Neural cell (in vitro differentiated cells): ENCODE measurements around the gene LCT. TPM values are rescaled to one million over a fixed set of nuclear protein-coding genes. Genes with fewer than 3 reads are reported as not detected.

Source experiments
- H2AFZ ChIP-seq: fragments of 200-600, 300-800 bp; sonication (generic), shearing (Covaris generic); 2 replicates; pipeline ENCODE4 v1.6.0; 2014; ENCODE audit warnings: low read depth, mild to moderate bottlenecking, antibody characterized with exemption, low read length, moderate library complexity
- H3F3A ChIP-seq: fragments of 200-600 bp; shearing (Covaris generic); 2 replicates; pipeline ENCODE4 v1.6.1; 2016; ENCODE audit warnings: mild to moderate bottlenecking, moderate library complexity, mixed read lengths, antibody characterized with exemption, low read length; ENCODE audit not compliant: insufficient read depth, poor library complexity, severe bottlenecking
- H3K27ac ChIP-seq: fragments of 200-600, 300-800 bp; sonication (generic), shearing (Covaris generic); 2 replicates; pipeline ENCODE4 v1.5.1; 2014; ENCODE audit warnings: mild to moderate bottlenecking, low read length, moderate library complexity
- H3K27me3 ChIP-seq: fragments of 300-800, 200-600 bp; sonication (generic), shearing (Covaris generic); 2 replicates; pipeline ENCODE4 v1.6.0; 2014; ENCODE audit warnings: mild to moderate bottlenecking, low read depth, low read length, moderate library complexity; ENCODE audit not compliant: insufficient read depth
- H3K36me3 ChIP-seq: fragments of 300-800, 200-600 bp; sonication (generic), shearing (Covaris generic); 2 replicates; pipeline ENCODE4 v1.5.1; 2014; ENCODE audit warnings: mild to moderate bottlenecking, antibody characterized with exemption, low read length, moderate library complexity; ENCODE audit not compliant: insufficient read depth
- H3K4me2 ChIP-seq: fragments of 300-800, 200-600 bp; sonication (generic), shearing (Covaris generic); 2 replicates; pipeline ENCODE4 v1.6.0; 2014; ENCODE audit warnings: mild to moderate bottlenecking, low read length
- H3K4me3 ChIP-seq: fragments of 300-800, 200-600 bp; sonication (generic), shearing (Covaris generic); 2 replicates; pipeline ENCODE4 v1.5.1; 2014; ENCODE audit warnings: mild to moderate bottlenecking, low read length, moderate library complexity
- H3K79me2 ChIP-seq: fragments of 200-600 bp; shearing (Covaris generic); replicated peaks from 2 replicates; pipeline ENCODE4 v1.6.0; 2014; ENCODE audit warnings: mild to moderate bottlenecking, low read length, moderate library complexity; ENCODE audit not compliant: insufficient read depth
- H3K9ac ChIP-seq: fragments of 300-800, 200-600 bp; sonication (generic), shearing (Covaris generic); 2 replicates; pipeline ENCODE4 v1.6.1; 2016; ENCODE audit warnings: mild to moderate bottlenecking, low read length, mixed read lengths
- H3K9me2 ChIP-seq: fragments of 200-600 bp; shearing (Covaris generic); 2 replicates; pipeline ENCODE4 v1.6.1; 2016; ENCODE audit warnings: mild to moderate bottlenecking, low read length, mixed read lengths; ENCODE audit not compliant: insufficient read depth
- H3K9me3 ChIP-seq: fragments of 200-600, 300-800 bp; sonication (generic), shearing (Covaris generic); 2 replicates; pipeline ENCODE4 v1.6.1; 2016; ENCODE audit warnings: mild to moderate bottlenecking, mixed run types, low read length, moderate library complexity, mixed read lengths
- H4K20me1 ChIP-seq: fragments of 200-600 bp; shearing (Covaris generic); 2 replicates; pipeline ENCODE4 v1.6.1; 2016; ENCODE audit warnings: mild to moderate bottlenecking, mixed run types; ENCODE audit not compliant: insufficient read depth
- CTCF ChIP-seq: fragments of 450-650 bp; IDR thresholded peaks from 2 replicates; pipeline ENCODE4 v1.5.1; 2014; ENCODE audit warnings: antibody characterized with exemption, mild to moderate bottlenecking, moderate library complexity; ENCODE audit not compliant: poor library complexity, severe bottlenecking
- EP300 ChIP-seq: fragments of 450-650 bp; conservative IDR thresholded peaks from 2 replicates; pipeline ENCODE4 v1.6.1; 2014; ENCODE audit warnings: antibody characterized with exemption, mild to moderate bottlenecking, moderate library complexity; ENCODE audit not compliant: poor library complexity, severe bottlenecking
- EZH2 ChIP-seq: fragments of 200-600, 300-800 bp; shearing (Covaris generic), sonication (generic); IDR thresholded peaks from 2 replicates; pipeline ENCODE4 v1.6.1; 2014; ENCODE audit warnings: antibody characterized with exemption, low read length, borderline replicate concordance, mild to moderate bottlenecking; ENCODE audit not compliant: insufficient read depth, poor library complexity, severe bottlenecking
- MXI1 ChIP-seq: fragments of 450-650 bp; conservative IDR thresholded peaks from 2 replicates; pipeline ENCODE4 v1.6.1; 2014; ENCODE audit warnings: antibody characterized with exemption, mild to moderate bottlenecking; ENCODE audit not compliant: poor library complexity, severe bottlenecking
- POLR2AphosphoS5 ChIP-seq: IDR thresholded peaks from 2 replicates; pipeline ENCODE4 v1.6.1; 2012
- RAD21 ChIP-seq: fragments of 450-650 bp; conservative IDR thresholded peaks from 2 replicates; pipeline ENCODE4 v1.6.1; 2014; ENCODE audit warnings: antibody characterized with exemption, mild to moderate bottlenecking, moderate library complexity
- REST ChIP-seq: IDR thresholded peaks from 2 replicates; pipeline ENCODE4 v1.6.1; 2012; ENCODE audit warnings: borderline replicate concordance
- SMC3 ChIP-seq: fragments of 450-650 bp; conservative IDR thresholded peaks from 2 replicates; pipeline ENCODE4 v1.6.1; 2014; ENCODE audit warnings: antibody characterized with exemption, mild to moderate bottlenecking, moderate library complexity; ENCODE audit not compliant: poor library complexity
- TAF1 ChIP-seq: IDR thresholded peaks from 2 replicates; pipeline ENCODE4 v1.6.1; 2012; ENCODE audit warnings: low read depth
- polyA plus RNA-seq: library from polyadenylated mRNA; depleted of rRNA; stranded (reverse); fragments of >200 nt; gene quantifications from 2 replicates; pipeline ENCODE4 v1.2.3, GENCODE V29; 2014

LCT gene
- polyA plus RNA-seq, 1 donor from 2014 or later: not detected

- Histone ChIP-seq H3K9ac (no peak overlapping the region), H3K4me3 (no peak overlapping the region), H3K27ac (no peak overlapping the region), H3F3A (no peaks in the 10 kb centered on the region), H3K36me3 (peaks cover 3% of the 10 kb centered on the region), H3K9me3 (no peaks in the 10 kb centered on the region), H2AFZ (no peak overlapping the region), H4K20me1 (no peaks in the 10 kb centered on the region), H3K9me2 (no peaks in the 10 kb centered on the region), H3K79me2 (no peaks in the 10 kb centered on the region), H3K4me2 (no peak overlapping the region), H3K27me3 (no peaks in the 10 kb centered on the region)
- TF ChIP-seq MXI1 (no peak), POLR2AphosphoS5 (no peak), TAF1 (no peak), RAD21 (no peak), SMC3 (no peak), REST (no peak), CTCF (no peak), EP300 (no peak)
These were observed 60.6 kb downstream of the LCT start for GRCh38 chr2:135776367-135776766.

- H3K4me3 ChIP-seq: no peak overlapping the region
- no peak overlapping the region for H3K4me2 ChIP-seq
- H3K79me2 ChIP-seq: no peaks in the 10 kb centered on the region
- peaks cover 8% of the 10 kb centered on the region for H3K36me3 ChIP-seq
- TF ChIP-seq EZH2 (no peak), CTCF (no peak), RAD21 (no peak)
- H3K27me3 ChIP-seq: no peaks in the 10 kb centered on the region
- H3K9me2 ChIP-seq: no peaks in the 10 kb centered on the region
- H3K9ac ChIP-seq: no peak overlapping the region
- no peak overlapping the region for H2AFZ ChIP-seq
- no peaks in the 10 kb centered on the region for H3F3A ChIP-seq
- H3K27ac ChIP-seq: no peak overlapping the region
- no peaks in the 10 kb centered on the region for H3K9me3 ChIP-seq
- H4K20me1 ChIP-seq: no peaks in the 10 kb centered on the region
These were observed 61.6 kb downstream of the LCT start for GRCh38 chr2:135775420-135775819.
